VCaP (cell line): ENCODE results near the gene SARM1.

Source experiments
- H3K27ac ChIP-seq: fragments of 450-650 bp; 2 replicates; pipeline ENCODE4 v1.5.1; 2017
- TF ChIP-seq, protein P1 (sequence below): fragments of 450-650 bp; conservative IDR thresholded peaks from 2 replicates; pipeline ENCODE4 v1.5.1; 2017; ENCODE audit warnings: mild to moderate bottlenecking, moderate library complexity

The SARM1 gene

DNA sequence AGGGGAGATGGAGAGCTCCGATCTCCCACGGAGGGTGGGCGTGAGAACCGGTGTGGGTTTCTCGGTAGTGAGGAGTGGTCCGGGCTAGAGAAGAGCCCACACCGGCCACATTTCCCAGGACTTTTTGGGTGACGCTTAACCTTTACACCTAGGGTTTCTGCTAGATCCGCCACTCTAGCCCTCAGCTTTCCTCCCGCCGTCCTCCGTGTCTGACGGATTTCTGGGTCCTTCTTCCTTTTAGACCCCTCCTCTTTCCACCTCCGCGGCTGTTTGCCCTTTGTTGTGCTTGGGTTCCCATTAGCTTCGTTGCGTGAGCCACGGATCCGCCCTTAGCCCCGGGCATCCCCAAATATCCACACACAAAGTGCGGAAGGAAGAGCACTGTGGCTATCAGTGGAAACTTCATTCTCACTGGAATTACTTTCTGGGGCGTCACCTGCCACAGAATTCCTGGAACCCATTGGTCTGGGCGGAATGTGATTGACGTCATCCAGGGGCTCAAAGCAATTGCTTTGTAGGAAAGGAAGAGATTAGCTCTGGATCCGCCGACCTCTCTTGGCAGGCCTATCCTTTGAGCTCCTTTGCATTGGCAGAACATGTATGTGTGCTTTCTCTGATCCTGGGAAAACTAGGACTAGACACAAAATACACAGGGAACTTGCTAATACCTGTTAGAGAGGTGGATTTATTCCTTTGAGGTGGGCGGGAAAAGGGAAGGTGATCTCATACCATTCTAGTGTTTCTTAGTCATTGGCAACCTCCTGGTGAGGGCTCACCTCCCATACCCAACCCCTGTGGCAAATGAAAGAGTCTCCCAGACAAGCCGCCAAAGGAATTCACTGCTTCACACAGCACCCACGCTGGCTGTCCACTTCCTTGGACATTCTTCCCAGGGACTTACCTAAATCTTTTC is 35.3 kb upstream of the SARM1 start:
- H3K27ac ChIP-seq, result peak overlapping the region; percentile 85

DNA sequence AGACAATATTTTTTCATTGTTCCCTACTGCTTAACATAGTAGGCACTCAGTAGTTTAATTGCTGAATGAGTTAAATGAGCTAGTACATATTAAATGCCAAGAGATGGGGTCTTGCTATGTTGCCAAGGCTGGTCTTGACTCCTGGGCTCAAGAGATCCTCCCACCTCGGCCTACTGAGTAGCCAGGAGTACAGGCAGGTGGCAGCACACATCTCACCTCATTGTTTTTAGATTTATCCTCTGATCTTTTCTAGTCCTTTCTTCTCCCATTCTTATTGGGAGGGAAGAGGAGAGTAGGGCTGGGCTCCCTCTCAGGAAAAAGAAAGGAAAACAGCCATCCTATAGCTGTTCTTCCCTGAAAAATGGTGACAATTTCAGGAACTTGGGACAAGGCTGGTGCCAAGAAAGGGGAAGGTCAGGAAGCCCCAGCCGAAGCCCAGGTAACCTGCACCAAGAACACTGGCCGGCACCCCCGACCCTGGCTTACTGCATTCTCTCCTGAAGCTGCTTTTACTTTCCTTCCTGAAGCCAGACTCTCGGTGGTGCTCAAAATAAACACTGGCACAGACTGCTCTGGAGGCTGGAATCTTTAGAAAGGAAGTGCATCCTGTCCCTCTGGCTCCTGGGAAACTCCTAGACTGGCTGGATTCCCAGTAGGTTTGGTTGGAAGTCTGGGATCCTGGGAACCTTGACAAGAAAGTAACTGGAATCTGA is 33.3 kb upstream of the SARM1 start:
- TF ChIP-seq, protein P1, sequence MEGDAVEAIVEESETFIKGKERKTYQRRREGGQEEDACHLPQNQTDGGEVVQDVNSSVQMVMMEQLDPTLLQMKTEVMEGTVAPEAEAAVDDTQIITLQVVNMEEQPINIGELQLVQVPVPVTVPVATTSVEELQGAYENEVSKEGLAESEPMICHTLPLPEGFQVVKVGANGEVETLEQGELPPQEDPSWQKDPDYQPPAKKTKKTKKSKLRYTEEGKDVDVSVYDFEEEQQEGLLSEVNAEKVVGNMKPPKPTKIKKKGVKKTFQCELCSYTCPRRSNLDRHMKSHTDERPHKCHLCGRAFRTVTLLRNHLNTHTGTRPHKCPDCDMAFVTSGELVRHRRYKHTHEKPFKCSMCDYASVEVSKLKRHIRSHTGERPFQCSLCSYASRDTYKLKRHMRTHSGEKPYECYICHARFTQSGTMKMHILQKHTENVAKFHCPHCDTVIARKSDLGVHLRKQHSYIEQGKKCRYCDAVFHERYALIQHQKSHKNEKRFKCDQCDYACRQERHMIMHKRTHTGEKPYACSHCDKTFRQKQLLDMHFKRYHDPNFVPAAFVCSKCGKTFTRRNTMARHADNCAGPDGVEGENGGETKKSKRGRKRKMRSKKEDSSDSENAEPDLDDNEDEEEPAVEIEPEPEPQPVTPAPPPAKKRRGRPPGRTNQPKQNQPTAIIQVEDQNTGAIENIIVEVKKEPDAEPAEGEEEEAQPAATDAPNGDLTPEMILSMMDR, result no peak
- H3K27ac ChIP-seq, result peak overlapping the region; percentile 29; the same call in 1 of the 2 replicates

More for the DNA sequence above, 35.3 kb upstream of the SARM1 start:
- TF ChIP-seq, protein P1, result no peak

- peak overlapping the region; percentile 29; the same call in 1 of the 2 replicates for H3K27ac ChIP-seq
Measured at GRCh38 chr17:28338769-28339212, 32.7 kb upstream of the SARM1 start.

DNA sequence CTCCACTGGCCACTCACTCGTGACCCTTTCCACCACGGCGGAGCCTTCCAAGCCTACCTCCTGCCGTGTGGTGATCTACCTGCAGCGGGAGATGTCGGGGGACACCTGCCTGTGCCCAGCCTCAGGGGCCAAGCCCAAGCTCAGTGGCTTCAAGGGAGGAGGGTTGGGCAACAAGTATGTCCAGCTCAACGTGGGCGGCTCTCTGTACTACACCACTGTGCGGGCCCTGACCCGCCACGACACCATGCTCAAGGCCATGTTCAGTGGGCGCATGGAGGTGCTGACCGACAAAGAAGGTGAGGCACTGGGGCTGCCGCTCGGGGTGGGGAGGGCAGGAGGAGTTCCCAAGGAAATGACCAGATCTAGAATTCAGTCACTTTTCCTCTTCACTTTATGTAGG is 32.1 kb upstream of the SARM1 start:
- TF ChIP-seq, protein P1, result no peak
- no peak overlapping the region; the same call in 1 of the 2 replicates for H3K27ac ChIP-seq

DNA sequence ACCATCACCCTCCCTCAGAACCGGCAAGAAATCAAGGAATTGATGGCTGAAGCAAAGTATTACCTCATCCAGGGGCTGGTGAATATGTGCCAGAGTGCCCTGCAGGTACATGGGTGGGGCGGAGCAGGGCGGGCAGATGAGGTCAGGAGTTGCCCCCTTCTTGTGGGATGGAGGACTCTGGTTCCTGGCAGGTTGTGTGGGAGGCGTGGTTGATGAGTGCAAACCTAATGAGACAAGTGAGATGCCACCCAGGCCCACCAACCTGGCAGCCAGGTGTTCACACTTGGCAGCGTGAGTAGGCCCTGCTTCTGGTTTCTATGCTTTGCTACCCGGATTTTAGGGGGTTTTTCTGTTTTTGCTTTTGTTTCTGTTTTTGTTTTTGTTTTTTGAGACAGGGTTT is 31.1 kb upstream of the SARM1 start:
- H3K27ac ChIP-seq, result no peak overlapping the region
- TF ChIP-seq, protein P1, result no peak

GRCh38 chr17:28341516-28341915 is 30.0 kb upstream of the SARM1 start:
- no peak overlapping the region for H3K27ac ChIP-seq
- TF ChIP-seq, protein P1, result no peak

GRCh38 chr17:28342313-28342712 is 29.2 kb upstream of the SARM1 start:
- TF ChIP-seq, protein P1, result no peak
- H3K27ac ChIP-seq, result no peak overlapping the region
